NT2/D1 (cell line): Measurements from ENCODE around the gene ORC5.

Source experiments
- SUZ12 ChIP-seq: IDR thresholded peaks from 2 replicates; pipeline ENCODE4 v1.6.1; 2011; ENCODE audit not compliant: insufficient read length, insufficient read depth; ENCODE audit errors: extremely low read depth
- YY1 ChIP-seq: IDR thresholded peaks from 2 replicates; pipeline ENCODE4 v1.6.1; 2011; ENCODE audit not compliant: insufficient read length, insufficient read depth
- ZNF274 ChIP-seq: IDR thresholded peaks from 2 replicates; pipeline ENCODE4 v1.6.1; 2011; ENCODE audit warnings: mild to moderate bottlenecking, low read depth, low read length

DNA sequence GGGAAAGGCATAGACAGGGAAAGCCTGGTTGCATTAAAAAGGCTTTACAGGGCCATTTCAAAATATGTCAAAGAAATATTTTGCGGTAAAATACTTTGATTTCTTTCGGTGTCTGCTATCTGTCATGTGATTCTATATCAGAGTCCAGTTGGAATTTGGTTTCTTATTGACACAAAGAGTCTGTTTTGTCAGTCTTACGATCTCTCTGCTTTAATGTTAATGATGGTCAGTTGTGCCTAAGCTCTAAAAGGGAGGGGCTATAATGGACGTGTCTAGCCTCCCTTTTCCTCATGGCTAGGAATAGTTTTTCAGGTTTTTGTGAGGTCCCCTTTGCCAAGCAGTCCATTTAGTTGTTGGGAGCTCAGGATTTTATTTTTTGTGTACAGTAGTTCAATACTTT is 31.5 kb downstream of the ORC5 start:
- TF ChIP-seq YY1: no peak
- no peak for TF ChIP-seq ZNF274
- TF ChIP-seq SUZ12: no peak
